Upper lobe of right lung (tissue), 1 donor: ENCODE measurements around the gene RHBDD1. TPM values are rescaled to one million over a fixed set of nuclear protein-coding genes. Genes with fewer than 3 reads are reported as not detected.
A peak's percentile ranks its signal among the peaks of the same experiment; 100 is the strongest.

Source experiments
- ATAC-seq: fragments of 200-7000 bp; cut with Tn5 transposase; one replicate; pipeline ENCODE4 v1.9.1; 2020; ENCODE audit warnings: mild to moderate bottlenecking, moderate library complexity
- DNase-seq: peaks from one replicate; pipeline ENCODE4 v3.0.0-alpha.2; 2020
- H3K27ac ChIP-seq: fragments of 200-600 bp; one replicate; pipeline ENCODE4 v1.8.0; 2022
- H3K27me3 ChIP-seq: fragments of 200-600 bp; one replicate; pipeline ENCODE4 v1.8.0; 2022; ENCODE audit warnings: mild to moderate bottlenecking
- H3K36me3 ChIP-seq: fragments of 200-600 bp; one replicate; pipeline ENCODE4 v1.8.0; 2022
- H3K4me1 ChIP-seq: fragments of 200-600 bp; one replicate; pipeline ENCODE4 v1.8.0; 2022
- H3K4me3 ChIP-seq: fragments of 200-600 bp; one replicate; pipeline ENCODE4 v1.8.0; 2022; ENCODE audit warnings: mild to moderate bottlenecking
- H3K9me3 ChIP-seq: fragments of 200-600 bp; one replicate; pipeline ENCODE4 v1.8.0; 2022
- CTCF ChIP-seq: fragments of 200-600 bp; IDR thresholded peaks from one replicate; pipeline ENCODE4 v1.8.0; 2022; ENCODE audit warnings: antibody characterized with exemption
- intact Hi-C: fragments of 100-400 bp; cut with DNase I; formaldehyde crosslinking; loops from one replicate; pipeline ENCODE4 v1.11.0; 2022
- total RNA-seq: library from RNA; stranded (reverse); fragmentation: NEBNext Ultra II Directional; extraction: Animal tissue kit (Norgen Biotek cat#: 25700); gene quantifications from one replicate; pipeline ENCODE4 v1.2.1, GENCODE V29; 2021
- donor health status: DM: no; HTN: yes; CAD: no; lungs with severe emphysema.

RHBDD1 gene
- total RNA-seq, 1 donor from 2014 or later: 38.4 TPM

- DNase-seq (no peak), ATAC-seq (no peak)
- Histone ChIP-seq H3K4me1 (peaks cover 6% of the 10 kb centered on the region), H3K9me3 (no peaks in the 10 kb centered on the region), H3K27ac (no peak overlapping the region), H3K4me3 (no peak overlapping the region), H3K36me3 (no peaks in the 10 kb centered on the region), H3K27me3 (no peaks in the 10 kb centered on the region)
- TF ChIP-seq CTCF: no peak
- intact Hi-C loops: no loop called here
Observed at GRCh38 chr2:226893216-226893615, 57.4 kb downstream of the RHBDD1 start.

- DNase-seq (no peak), ATAC-seq (no peak)
- no peaks in the 10 kb centered on the region for H3K9me3 ChIP-seq
- no peak overlapping the region for H3K4me3 ChIP-seq
- no peak for TF ChIP-seq CTCF
- no peaks in the 10 kb centered on the region for H3K36me3 ChIP-seq
- intact Hi-C loops: no loop called here
- no peak overlapping the region for H3K27ac ChIP-seq
- H3K27me3 ChIP-seq: no peaks in the 10 kb centered on the region
- peaks cover 6% of the 10 kb centered on the region for H3K4me1 ChIP-seq
Observed at GRCh38 chr2:226894752-226895151, 58.9 kb downstream of the RHBDD1 start.

GRCh38 chr2:226895579-226895978, 59.7 kb downstream of the RHBDD1 start:
- TF ChIP-seq CTCF: no peak
- Histone ChIP-seq H3K36me3 (no peaks in the 10 kb centered on the region), H3K9me3 (no peaks in the 10 kb centered on the region), H3K27ac (no peak overlapping the region), H3K4me1 (peaks cover 6% of the 10 kb centered on the region), H3K27me3 (no peaks in the 10 kb centered on the region), H3K4me3 (no peak overlapping the region)
- no peak for ATAC-seq
- intact Hi-C loops: no loop called here
- no peak for DNase-seq

GRCh38 chr2:226898121-226898520, 62.3 kb downstream of the RHBDD1 start:
- no peak overlapping the region for H3K4me3 ChIP-seq
- no peak overlapping the region for H3K27ac ChIP-seq
- intact Hi-C loops: no loop called here
- TF ChIP-seq CTCF: no peak
- no peak for ATAC-seq
- H3K27me3 ChIP-seq: no peaks in the 10 kb centered on the region
- H3K4me1 ChIP-seq: peaks cover 1% of the 10 kb centered on the region
- no peak for DNase-seq
- H3K36me3 ChIP-seq: no peaks in the 10 kb centered on the region
- no peaks in the 10 kb centered on the region for H3K9me3 ChIP-seq

- DNase-seq: no peak
- intact Hi-C loops: no loop called here
- H3K4me1 ChIP-seq: no peaks in the 10 kb centered on the region
- no peak for TF ChIP-seq CTCF
- no peak overlapping the region for H3K27ac ChIP-seq
- H3K9me3 ChIP-seq: no peaks in the 10 kb centered on the region
- H3K36me3 ChIP-seq: no peaks in the 10 kb centered on the region
- peak; percentile 28 for ATAC-seq
- no peaks in the 10 kb centered on the region for H3K27me3 ChIP-seq
- H3K4me3 ChIP-seq: no peak overlapping the region
Observed at GRCh38 chr2:226898897-226899296, 63.0 kb downstream of the RHBDD1 start.
